B cell (primary cell): ENCODE results near the gene BAHCC1. TPM values are rescaled to one million over a fixed set of nuclear protein-coding genes. Genes with fewer than 3 reads are reported as not detected.

Experiments
- ATAC-seq: fragments of 200-7000 bp; cut with Tn5 transposase; one replicate; pipeline ENCODE4 v1.10.0; 2021; ENCODE audit warnings: low read depth, mild to moderate bottlenecking, moderate number of reproducible peaks, moderate library complexity
- CTCF ChIA-PET: fragments of 350-600 bp; sonication (Branson Sonifier 250); formaldehyde crosslinking; loops from one replicate; lab custom pipeline; 2021; ENCODE audit warnings: antibody characterized with exemption, inconsistent platforms; lab: Charles Lee
- POLR2A ChIA-PET: fragments of 350-600 bp; sonication (Branson Sonifier 250); formaldehyde crosslinking; loops from one replicate; lab custom pipeline; 2021; ENCODE audit warnings: antibody characterized with exemption; lab: Charles Lee
- DNase-seq: peaks from one replicate; pipeline ENCODE4 v3.0.0; 2013
- H2AFZ ChIP-seq: 2 replicates; pipeline ENCODE4 v1.6.1; 2012; ENCODE audit warnings: mild to moderate bottlenecking, low read depth, low read length; ENCODE audit not compliant: insufficient read depth, poor library complexity, severe bottlenecking
- H3K27ac ChIP-seq, 2 donors: 1 replicate in 1 of 2; 2 replicates in 1 of 2; pipeline ENCODE4 v1.5.1; 2012 to 2013; ENCODE audit warnings: low read length in 2 of 2, mild to moderate bottlenecking in 2 of 2, moderate library complexity in 1 of 2
- H3K27me3 ChIP-seq, 4 experiments: fragments of 200-600 bp in 1 of 4; sonication (generic) in 1 of 4; replicated peaks in 1 of 4; 1 replicate in 2 of 4; 2 replicates in 2 of 4; pipeline versions ENCODE4 v1.6.1 to v1.7.0; 2013 to 2016; ENCODE audit warnings: low read length in 3 of 4, mild to moderate bottlenecking in 2 of 4, mixed read lengths in 1 of 4, moderate library complexity in 1 of 4; ENCODE audit not compliant: insufficient read depth in 4 of 4, control insufficient read depth in 3 of 4; ENCODE audit errors: control extremely low read depth in 1 of 4
- H3K36me3 ChIP-seq, 2 experiments: replicated peaks in 1 of 2; 1 replicate in 1 of 2; 2 replicates in 1 of 2; pipeline versions ENCODE4 v1.6.1 to v1.7.1; 2013; ENCODE audit warnings: low read length in 1 of 2; ENCODE audit not compliant: insufficient read depth in 2 of 2, control insufficient read depth in 1 of 2; ENCODE audit errors: control extremely low read depth in 1 of 2, extremely low read depth in 1 of 2
- H3K4me1 ChIP-seq, 2 donors: fragments of 200-600 bp in 1 of 2; sonication (generic) in 1 of 2; 1 replicate in 1 of 2; 2 replicates in 1 of 2; pipeline versions ENCODE4 v1.5.1 to v1.6.1; 2013 to 2017; ENCODE audit warnings: low read length in 2 of 2; ENCODE audit not compliant: control insufficient read depth in 2 of 2, insufficient read depth in 2 of 2
- H3K4me2 ChIP-seq: replicated peaks from 2 replicates; pipeline ENCODE3; 2012; ENCODE audit warnings: mild to moderate bottlenecking, low read depth, low read length; ENCODE audit not compliant: poor library complexity, severe bottlenecking
- H3K4me3 ChIP-seq, 5 experiments: fragments of 200-600 bp in 1 of 5; sonication (generic) in 1 of 5; 1 replicate in 3 of 5; 2 replicates in 2 of 5; pipeline versions ENCODE4 v1.5.1 to v1.7.0; 2011 to 2016; ENCODE audit warnings: low read length in 4 of 5, mild to moderate bottlenecking in 4 of 5, low read depth in 2 of 5, control low read depth in 1 of 5, moderate library complexity in 1 of 5; ENCODE audit not compliant: insufficient read depth in 1 of 5; ENCODE audit errors: control extremely low read depth in 1 of 5, extremely low read depth in 1 of 5
- H3K79me2 ChIP-seq: fragments of 200-600 bp; sonication (generic); one replicate; pipeline ENCODE4 v1.6.0; 2016; ENCODE audit warnings: low read length; ENCODE audit not compliant: control insufficient read depth, insufficient read depth
- H3K9ac ChIP-seq: fragments of 200-600 bp; sonication (generic); 2 replicates; pipeline ENCODE4 v1.6.1; 2017; ENCODE audit warnings: mild to moderate bottlenecking, low read length, moderate library complexity
- H3K9me3 ChIP-seq, 3 donors: one replicate each; pipeline versions ENCODE4 v1.6.1 to v1.7.1; 2013; ENCODE audit warnings: low read length in 2 of 3; ENCODE audit not compliant: control insufficient read depth in 2 of 3, insufficient read depth in 1 of 3; ENCODE audit errors: control extremely low read depth in 1 of 3
- H4K20me1 ChIP-seq: 2 replicates; pipeline ENCODE4 v1.6.0; 2012; ENCODE audit warnings: mild to moderate bottlenecking, low read length; ENCODE audit not compliant: insufficient read depth, control insufficient read depth, poor library complexity, severe bottlenecking
- H3K27ac Mint-ChIP-seq: one replicate; pipeline ENCODE4 v1.8.0; 2021; ENCODE audit warnings: mixed read lengths
- H3K27me3 Mint-ChIP-seq: one replicate; pipeline ENCODE4 v1.8.0; 2021; ENCODE audit warnings: mixed read lengths
- H3K4me1 Mint-ChIP-seq: one replicate; pipeline ENCODE4 v1.8.0; 2021; ENCODE audit warnings: mixed read lengths
- H3K4me3 Mint-ChIP-seq: one replicate; pipeline ENCODE4 v1.8.0; 2021; ENCODE audit warnings: mixed read lengths
- H3K9me3 Mint-ChIP-seq: one replicate; pipeline ENCODE4 v1.8.0; 2022; ENCODE audit warnings: mixed read lengths; ENCODE audit not compliant: insufficient read depth
- EZH2 ChIP-seq: IDR thresholded peaks from 2 replicates; pipeline ENCODE4 v1.6.1; 2012; ENCODE audit warnings: borderline replicate concordance, low read depth, mild to moderate bottlenecking, moderate library complexity, low read length; ENCODE audit not compliant: insufficient read depth, poor library complexity, severe bottlenecking
- WGBS: methylation state at CpG from one replicate; pipeline ENCODE4 v1.1.5; 2013; ENCODE audit warnings: missing lambda C conversion rate; ENCODE audit not compliant: insufficient coverage; 5-methylcytosine and 5-hydroxymethylcytosine counted together
- intact Hi-C: fragments of 100-400 bp; cut with micrococcal nuclease; formaldehyde crosslinking; loops from one replicate; pipeline ENCODE4 v1.10.0; 2022
- polyA plus RNA-seq: library from polyadenylated mRNA; depleted of rRNA; stranded (reverse); fragments of >200 nt; gene quantifications from 2 replicates; pipeline ENCODE4 v1.2.3, GENCODE V29; 2012
- total RNA-seq, 2 donors: library from RNA; stranded (reverse); fragments of 120-200 nt in 1 of 2; gene quantifications; 1 replicate in 1 of 2; 2 replicates in 1 of 2; pipeline versions ENCODE4 v1.2.3 to v1.2.4, GENCODE V29; 2013 to 2022
- TF ChIP-seq, protein P1 (sequence below): fragments of 200-600 bp; IDR thresholded peaks from one replicate; pipeline ENCODE4 v1.8.0; 2022; ENCODE audit warnings: antibody characterized with exemption, mild to moderate bottlenecking

The BAHCC1 gene
- total and polyA plus RNA-seq, 2 donors (not counting 1 experiment from before 2014, with no cell fraction given): 0.12 to 0.48 TPM

DNA sequence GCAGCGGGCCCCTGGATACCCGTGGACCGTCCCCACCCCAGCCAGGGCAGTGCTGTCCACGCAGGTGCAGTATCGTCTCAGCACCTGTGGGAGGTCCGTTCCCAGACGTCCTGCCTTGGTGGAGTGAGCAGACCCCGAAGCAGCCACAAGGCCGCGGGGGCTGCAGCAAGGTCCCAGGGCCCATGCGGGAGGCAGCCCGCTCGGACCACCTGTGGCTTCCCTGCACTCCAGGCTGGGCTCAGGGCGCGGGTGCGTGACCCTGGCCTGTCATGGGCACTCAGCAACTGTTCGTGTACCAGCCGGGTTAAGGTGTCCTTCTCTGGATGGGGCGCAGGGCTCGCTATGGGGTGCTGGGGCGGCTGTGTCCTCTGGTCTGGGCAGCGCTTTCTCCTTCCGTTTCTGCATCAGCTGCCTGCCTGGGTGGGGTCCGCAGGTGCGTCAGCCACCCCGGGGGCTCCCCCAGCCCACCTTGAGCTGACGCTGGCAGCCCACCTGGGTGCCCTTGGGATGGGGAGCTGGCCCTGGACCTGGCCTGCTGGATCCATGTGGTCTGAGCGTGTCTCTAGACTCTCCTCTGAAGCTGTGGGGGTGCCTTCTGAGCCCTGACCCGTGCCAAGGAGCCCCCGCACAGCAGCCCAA is 18.4 kb downstream of the BAHCC1 start:
- ChIA-PET POLR2A (interaction anchor here (0.6 kb wide), 1 partner anchor 1146 kb away, joined by 3 read pairs; no protein-coding TSS in a partner anchor), CTCF (no interaction called here)
- no peak for DNase-seq
- no peak overlapping the region for H3K27ac ChIP-seq
- intact Hi-C loops: no loop called here
- peaks cover 10% of the 10 kb centered on the region for H3K27me3 Mint-ChIP-seq
- no peaks in the 10 kb centered on the region for H3K9me3 Mint-ChIP-seq
- no peaks in the 10 kb centered on the region for H4K20me1 ChIP-seq
- H3K9ac ChIP-seq: no peak overlapping the region
- H3K9me3 ChIP-seq: peaks cover 0 to 17% (median 0%) of the 10 kb centered on the region in 3 donors
- H3K4me1 Mint-ChIP-seq: peaks cover 15% of the 10 kb centered on the region
- TF ChIP-seq EZH2: no peak
- TF ChIP-seq, protein P1, sequence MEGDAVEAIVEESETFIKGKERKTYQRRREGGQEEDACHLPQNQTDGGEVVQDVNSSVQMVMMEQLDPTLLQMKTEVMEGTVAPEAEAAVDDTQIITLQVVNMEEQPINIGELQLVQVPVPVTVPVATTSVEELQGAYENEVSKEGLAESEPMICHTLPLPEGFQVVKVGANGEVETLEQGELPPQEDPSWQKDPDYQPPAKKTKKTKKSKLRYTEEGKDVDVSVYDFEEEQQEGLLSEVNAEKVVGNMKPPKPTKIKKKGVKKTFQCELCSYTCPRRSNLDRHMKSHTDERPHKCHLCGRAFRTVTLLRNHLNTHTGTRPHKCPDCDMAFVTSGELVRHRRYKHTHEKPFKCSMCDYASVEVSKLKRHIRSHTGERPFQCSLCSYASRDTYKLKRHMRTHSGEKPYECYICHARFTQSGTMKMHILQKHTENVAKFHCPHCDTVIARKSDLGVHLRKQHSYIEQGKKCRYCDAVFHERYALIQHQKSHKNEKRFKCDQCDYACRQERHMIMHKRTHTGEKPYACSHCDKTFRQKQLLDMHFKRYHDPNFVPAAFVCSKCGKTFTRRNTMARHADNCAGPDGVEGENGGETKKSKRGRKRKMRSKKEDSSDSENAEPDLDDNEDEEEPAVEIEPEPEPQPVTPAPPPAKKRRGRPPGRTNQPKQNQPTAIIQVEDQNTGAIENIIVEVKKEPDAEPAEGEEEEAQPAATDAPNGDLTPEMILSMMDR: no peak
- peak overlapping the region; percentile 66 for H3K4me2 ChIP-seq
- peaks cover 12 to 22% of the 10 kb centered on the region in 2 donors for H3K4me1 ChIP-seq
- no peak overlapping the region for H3K4me3 ChIP-seq
- H3K4me3 Mint-ChIP-seq: no peak overlapping the region
- ATAC-seq: no peak
- peaks cover 22% of the 10 kb centered on the region for H3K79me2 ChIP-seq
- H3K27me3 ChIP-seq: peaks cover 0 to 13% (median 6%) of the 10 kb centered on the region in 4 experiments
- H3K36me3 ChIP-seq: no peaks in the 10 kb centered on the region
- no peak overlapping the region for H2AFZ ChIP-seq
- no peak overlapping the region for H3K27ac Mint-ChIP-seq
- WGBS: 93% methylated on average over 29 of the region's 30 CpGs

DNA sequence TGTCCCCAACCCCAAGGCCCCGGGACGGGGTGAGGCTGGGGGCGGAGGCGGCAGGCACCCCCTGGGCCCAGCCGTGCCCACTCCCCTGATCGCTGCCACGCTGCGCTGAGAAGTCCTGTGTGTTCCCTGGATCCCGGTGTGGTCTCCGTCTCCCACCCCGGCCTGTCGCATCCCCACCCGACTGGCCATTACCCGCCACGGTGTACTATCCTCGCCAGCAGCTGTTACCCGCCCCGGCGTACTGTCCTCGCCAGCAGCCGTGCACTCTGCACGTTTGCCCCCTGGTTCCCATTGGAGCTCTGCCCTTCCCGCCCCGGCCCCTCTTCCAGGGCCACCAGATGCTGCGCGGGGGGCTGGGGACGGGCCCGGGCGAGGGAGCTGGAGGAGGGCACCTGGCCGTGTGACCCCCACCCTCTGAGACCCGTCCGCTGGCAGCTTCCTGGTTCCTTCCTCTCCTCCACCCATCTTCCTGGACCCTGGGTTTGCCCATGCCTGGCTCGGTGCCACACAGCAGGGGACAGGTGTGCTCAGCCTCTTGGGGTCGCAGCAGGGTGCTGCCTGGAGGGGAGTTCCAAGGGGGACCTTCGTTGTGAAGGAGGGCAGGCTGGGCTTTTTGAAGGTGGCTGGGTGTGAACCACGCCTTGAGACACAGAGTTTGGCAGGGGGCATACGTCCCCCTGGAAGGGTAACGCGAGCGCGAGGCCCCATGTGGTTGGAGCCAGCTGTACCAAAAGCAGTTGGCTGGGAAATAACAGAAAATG is 19.7 kb downstream of the BAHCC1 start:
- H2AFZ ChIP-seq: no peak overlapping the region
- ChIA-PET CTCF (no interaction called here), POLR2A (no interaction called here)
- Mint-ChIP-seq H3K4me3 (no peak overlapping the region), H3K9me3 (no peaks in the 10 kb centered on the region), H3K4me1 (peaks cover 15% of the 10 kb centered on the region), H3K27ac (no peak overlapping the region), H3K27me3 (peaks cover 4% of the 10 kb centered on the region)
- TF ChIP-seq, protein P1: no peak
- no peak for TF ChIP-seq EZH2
- peaks cover 12 to 22% of the 10 kb centered on the region in 2 donors for H3K4me1 ChIP-seq
- WGBS: 91% methylated on average over 39 of the region's 41 CpGs
- H3K9me3 ChIP-seq: peaks cover 0 to 17% (median 0%) of the 10 kb centered on the region in 3 donors
- no peak overlapping the region for H3K4me2 ChIP-seq
- DNase-seq (no peak), ATAC-seq (no peak)
- H3K9ac ChIP-seq: no peak overlapping the region
- no peaks in the 10 kb centered on the region for H4K20me1 ChIP-seq
- H3K36me3 ChIP-seq: no peaks in the 10 kb centered on the region
- no peak overlapping the region for H3K4me3 ChIP-seq
- peaks cover 0 to 11% (median 3%) of the 10 kb centered on the region in 4 experiments for H3K27me3 ChIP-seq
- intact Hi-C loops: no loop called here
- H3K79me2 ChIP-seq: peaks cover 13% of the 10 kb centered on the region
- no peak overlapping the region for H3K27ac ChIP-seq
